ENCODE results near the gene RNF187.
"Not testable (repeated sequence)": the region's sequence is repeated elsewhere in the genome, so short reads cannot be mapped to it uniquely, and the experiment has no call there.

The RNF187 gene

GRCh38 chr1:228496494-228496893 is 9.3 kb downstream of the RNF187 start:
- TF ChIP-seq CTCF (IDR thresholded peaks at IDR 0.05; ENCODE audit: extremely low read depth, missing control alignments) = no peak
- no peak for DNase-seq (ENCODE audit: low spot score)

GRCh38 chr1:228497206-228497605 is 10.0 kb downstream of the RNF187 start:
- no peak for TF ChIP-seq CTCF (IDR thresholded peaks at IDR 0.05; ENCODE audit: extremely low read depth, missing control alignments)
- DNase-seq (ENCODE audit: low spot score) = no peak

GRCh38 chr1:228497817-228498216 is 10.6 kb downstream of the RNF187 start:
- no peak for TF ChIP-seq CTCF (IDR thresholded peaks at IDR 0.05; ENCODE audit: extremely low read depth, missing control alignments)
- no peak for DNase-seq (ENCODE audit: low spot score)

- DNase-seq (ENCODE audit: low spot score) = no peak
- TF ChIP-seq CTCF (IDR thresholded peaks at IDR 0.05; ENCODE audit: extremely low read depth, missing control alignments) = no peak
Observed at GRCh38 chr1:228500143-228500734, 13.1 kb downstream of the RNF187 start.

GRCh38 chr1:228500901-228501871 is 14.0 kb downstream of the RNF187 start:
- peak; percentile 85 for DNase-seq (ENCODE audit: low spot score)
- TF ChIP-seq CTCF (IDR thresholded peaks at IDR 0.05; ENCODE audit: extremely low read depth, missing control alignments) = peak; percentile 82

GRCh38 chr1:228502522-228502921 is 15.3 kb downstream of the RNF187 start:
- DNase-seq (ENCODE audit: low spot score) = no peak
- TF ChIP-seq CTCF (IDR thresholded peaks at IDR 0.05; ENCODE audit: extremely low read depth, missing control alignments) = no peak

- DNase-seq (ENCODE audit: low spot score) = not testable (repeated sequence)
Observed at GRCh38 chr1:228505944-228506343, 18.8 kb downstream of the RNF187 start.

Measured in GM20000 (cell line).